GM06990 (cell line): ENCODE results near the gene CCDC149.

Experiments
- DNase-seq: peaks from one replicate; pipeline ENCODE4 v3.0.0-alpha.2; 2011; ENCODE audit not compliant: insufficient read length; ENCODE audit errors: extremely low read depth
- H3K27me3 ChIP-seq: replicated peaks from 2 replicates; pipeline ENCODE4 v1.6.0; 2011; ENCODE audit warnings: low read length; ENCODE audit not compliant: control insufficient read depth, insufficient read depth
- H3K36me3 ChIP-seq: 2 replicates; pipeline ENCODE4 v1.5.1; 2011; ENCODE audit warnings: low read length; ENCODE audit not compliant: control insufficient read depth, insufficient read depth
- H3K4me3 ChIP-seq: replicated peaks from 2 replicates; pipeline ENCODE4 v1.5.1; 2011; ENCODE audit warnings: low read depth, mild to moderate bottlenecking, control low read depth, low read length
- TF ChIP-seq, protein P1 (sequence below): IDR thresholded peaks from 2 replicates; pipeline ENCODE4 v1.5.1; 2011; ENCODE audit warnings: low read length, control low read depth, mild to moderate bottlenecking, inconsistent platforms; ENCODE audit not compliant: insufficient read depth, poor library complexity, severe bottlenecking

CCDC149 gene

DNA sequence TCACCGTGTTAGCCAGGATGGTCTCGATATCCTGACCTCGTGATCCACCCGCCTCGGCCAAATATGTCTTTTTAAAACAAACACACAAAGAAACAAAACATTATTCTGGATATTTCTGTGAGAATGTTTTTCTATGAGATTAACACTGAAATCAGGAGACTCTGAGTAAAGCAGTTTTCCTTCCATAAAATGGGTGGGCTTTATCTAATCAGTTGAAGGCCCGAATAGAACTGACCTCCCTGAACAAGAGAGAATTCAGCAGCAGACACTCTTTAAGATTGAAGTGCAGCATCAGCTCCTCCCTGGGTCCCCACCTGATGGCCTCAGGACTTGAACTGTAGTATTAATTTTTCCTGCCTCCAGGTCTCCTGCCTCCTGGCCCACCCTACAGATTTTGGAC is 139.9 kb downstream of the CCDC149 start:
- H3K36me3 ChIP-seq = no peaks in the 10 kb centered on the region
- TF ChIP-seq, protein P1, sequence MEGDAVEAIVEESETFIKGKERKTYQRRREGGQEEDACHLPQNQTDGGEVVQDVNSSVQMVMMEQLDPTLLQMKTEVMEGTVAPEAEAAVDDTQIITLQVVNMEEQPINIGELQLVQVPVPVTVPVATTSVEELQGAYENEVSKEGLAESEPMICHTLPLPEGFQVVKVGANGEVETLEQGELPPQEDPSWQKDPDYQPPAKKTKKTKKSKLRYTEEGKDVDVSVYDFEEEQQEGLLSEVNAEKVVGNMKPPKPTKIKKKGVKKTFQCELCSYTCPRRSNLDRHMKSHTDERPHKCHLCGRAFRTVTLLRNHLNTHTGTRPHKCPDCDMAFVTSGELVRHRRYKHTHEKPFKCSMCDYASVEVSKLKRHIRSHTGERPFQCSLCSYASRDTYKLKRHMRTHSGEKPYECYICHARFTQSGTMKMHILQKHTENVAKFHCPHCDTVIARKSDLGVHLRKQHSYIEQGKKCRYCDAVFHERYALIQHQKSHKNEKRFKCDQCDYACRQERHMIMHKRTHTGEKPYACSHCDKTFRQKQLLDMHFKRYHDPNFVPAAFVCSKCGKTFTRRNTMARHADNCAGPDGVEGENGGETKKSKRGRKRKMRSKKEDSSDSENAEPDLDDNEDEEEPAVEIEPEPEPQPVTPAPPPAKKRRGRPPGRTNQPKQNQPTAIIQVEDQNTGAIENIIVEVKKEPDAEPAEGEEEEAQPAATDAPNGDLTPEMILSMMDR = no peak
- no peak overlapping the region for H3K4me3 ChIP-seq
- DNase-seq = no peak
- no peaks in the 10 kb centered on the region for H3K27me3 ChIP-seq

DNA sequence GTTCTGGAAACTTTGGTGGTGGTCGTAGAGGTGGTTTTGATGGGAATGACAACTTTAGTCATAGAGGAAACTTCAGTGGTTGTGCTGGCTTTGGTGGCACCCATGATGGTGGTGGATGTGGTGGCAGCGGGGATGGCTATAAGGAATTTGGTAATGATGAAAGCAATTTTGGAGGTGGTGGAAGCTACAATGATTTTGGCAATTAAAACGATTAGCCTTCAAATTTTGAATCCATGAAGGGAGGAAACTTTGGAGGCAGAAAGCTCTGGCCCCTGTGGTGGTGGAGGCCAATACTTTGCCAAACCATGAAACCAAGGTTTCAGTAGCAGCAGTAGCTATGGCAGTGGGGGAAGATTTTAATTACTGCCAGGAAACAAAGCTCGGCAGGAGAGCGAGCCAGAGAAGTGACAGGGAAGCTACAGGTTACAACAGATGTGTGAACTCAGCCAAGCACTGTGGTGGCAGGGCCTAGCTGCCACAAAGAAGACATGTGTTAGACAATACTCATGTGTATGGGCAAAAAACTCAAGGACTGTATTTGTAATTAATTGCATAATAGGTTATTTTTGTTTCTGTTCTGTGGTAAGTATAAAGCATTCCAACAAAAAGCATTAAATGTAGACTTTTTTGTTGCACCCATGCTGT is 140.7 kb downstream of the CCDC149 start:
- TF ChIP-seq, protein P1 = no peak
- Histone ChIP-seq H3K36me3 (no peaks in the 10 kb centered on the region), H3K27me3 (no peaks in the 10 kb centered on the region), H3K4me3 (no peak overlapping the region)
- no peak for DNase-seq

DNA sequence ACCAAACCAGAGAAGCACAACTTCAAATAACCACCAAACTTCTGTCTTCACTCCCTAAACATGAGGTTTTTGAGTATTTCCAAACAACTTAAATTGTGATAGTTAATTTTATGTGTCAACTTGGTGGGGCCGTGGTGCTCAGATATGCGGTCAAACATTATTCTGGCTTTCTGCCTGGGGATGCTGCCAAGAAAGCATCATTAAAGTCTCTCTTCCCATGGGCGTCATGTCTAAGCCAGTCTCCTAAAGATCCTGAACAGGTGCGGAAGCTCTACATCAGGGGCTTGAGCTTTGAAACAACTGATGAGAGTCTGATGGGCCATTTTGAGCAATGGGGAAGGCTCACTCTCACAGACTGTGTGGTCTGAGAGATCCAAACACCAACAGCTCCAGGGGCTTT is 141.6 kb downstream of the CCDC149 start:
- H3K36me3 ChIP-seq = no peaks in the 10 kb centered on the region
- no peak overlapping the region for H3K4me3 ChIP-seq
- no peak for DNase-seq
- TF ChIP-seq, protein P1 = no peak
- H3K27me3 ChIP-seq = no peaks in the 10 kb centered on the region

DNA sequence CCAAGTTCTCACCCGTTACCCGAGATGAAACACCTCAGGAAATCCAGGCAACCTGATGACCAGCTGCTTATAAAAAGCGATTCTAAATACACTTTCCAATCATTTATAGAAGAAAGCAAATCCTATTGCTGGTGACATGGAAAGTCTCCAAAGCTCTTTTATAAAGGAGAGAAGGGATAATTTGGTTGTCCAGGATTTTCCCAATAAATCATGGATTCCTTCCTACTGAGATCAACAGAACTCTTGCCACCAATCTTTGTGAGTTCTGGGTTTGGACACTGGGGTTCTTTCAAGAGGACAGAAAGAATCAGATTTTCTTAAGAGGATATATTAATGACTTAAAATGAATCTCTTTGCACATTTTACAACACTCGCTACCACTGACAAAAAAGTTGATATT is 142.2 kb downstream of the CCDC149 start:
- TF ChIP-seq, protein P1 = no peak
- no peak overlapping the region for H3K4me3 ChIP-seq
- H3K36me3 ChIP-seq = no peaks in the 10 kb centered on the region
- DNase-seq = no peak
- no peaks in the 10 kb centered on the region for H3K27me3 ChIP-seq

DNA sequence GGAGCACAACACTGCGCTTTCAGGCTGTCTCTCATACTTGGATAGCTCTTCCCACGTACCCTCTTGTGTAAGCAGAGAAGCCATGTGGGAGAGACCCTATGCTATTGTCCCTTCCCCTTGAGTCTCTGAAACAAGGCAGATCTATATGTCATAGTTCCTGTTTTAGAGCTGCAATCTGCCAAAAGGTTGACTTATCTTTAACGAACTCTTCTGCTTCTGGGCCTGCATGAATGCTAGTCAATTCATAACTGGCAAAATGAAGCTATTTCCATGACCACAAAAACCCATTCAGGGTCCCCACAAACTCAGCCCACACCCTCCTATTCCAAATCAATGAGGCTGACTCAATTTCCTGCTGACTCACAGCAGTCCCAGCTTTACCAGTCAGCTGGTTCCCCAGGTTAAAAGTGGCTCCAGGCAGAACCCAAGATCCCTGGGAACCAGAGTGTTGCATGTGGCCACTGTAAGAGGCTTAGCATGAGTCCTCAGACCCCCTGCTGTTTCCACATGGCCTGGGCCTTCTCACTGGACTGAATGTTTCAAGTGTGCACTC is 142.7 kb downstream of the CCDC149 start:
- TF ChIP-seq, protein P1 = no peak
- Histone ChIP-seq H3K4me3 (no peak overlapping the region), H3K36me3 (no peaks in the 10 kb centered on the region), H3K27me3 (no peaks in the 10 kb centered on the region)
- peak; percentile 49 for DNase-seq
